NK-92 treated with Interleukin-12 subunit alpha and Interleukin-12 subunit beta, amount 100 ng/mL, for 24 hours (cell line): ENCODE measurements around the gene TWF1.
"Not testable (repeated sequence)": the region's sequence is repeated elsewhere in the genome, so short reads cannot be mapped to it uniquely, and the experiment has no call there.

ENCODE experiments used
- DNase-seq: peaks from one replicate; lab custom pipeline; 2025; lab: John Stamatoyannopoulos, UW

The TWF1 gene

DNA sequence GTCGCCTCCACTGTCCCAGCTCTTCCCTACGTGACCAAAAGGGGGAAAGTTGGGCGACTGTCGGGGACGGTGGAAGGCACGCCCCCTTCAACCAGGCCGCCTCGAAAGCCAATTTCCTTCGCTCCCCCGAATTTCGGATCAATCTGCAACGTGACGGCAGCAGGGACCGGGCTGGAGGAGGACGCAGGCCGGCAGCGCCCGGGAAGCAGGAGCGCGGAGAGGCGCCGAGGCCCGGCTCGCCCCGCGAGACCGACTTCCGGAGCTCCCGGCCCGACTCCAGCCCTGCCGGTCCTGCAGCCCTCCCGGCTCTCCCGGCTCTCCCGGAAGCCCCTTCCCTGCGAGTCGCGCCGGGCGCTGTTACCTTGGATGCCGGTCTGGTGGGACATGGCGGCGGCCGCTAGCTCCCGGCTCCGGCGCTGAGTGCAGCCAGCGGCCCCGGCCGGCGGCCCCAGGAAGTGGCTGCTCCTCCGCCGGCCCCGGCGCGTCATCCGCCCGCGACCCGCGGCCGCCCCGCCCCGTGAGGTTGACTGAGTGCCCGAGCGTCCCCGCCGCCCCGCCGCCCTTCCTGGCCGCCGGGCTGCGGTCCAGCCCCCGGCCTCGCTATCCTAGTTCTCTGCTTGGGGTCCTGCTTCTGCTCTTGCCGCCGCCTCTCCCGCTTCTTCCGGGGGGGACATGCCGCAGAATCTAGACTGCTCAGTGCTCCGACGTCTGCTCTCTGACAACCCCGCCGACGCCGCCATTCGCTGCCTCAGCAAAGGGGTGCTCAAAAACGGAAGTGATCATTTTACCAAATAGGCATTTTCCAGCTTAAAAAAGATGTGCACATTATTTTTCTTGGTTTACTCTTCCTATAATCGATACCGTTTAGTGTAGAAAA lies at the start of gene TWF1:
Gene TWF1 (minus strand): TSS at position 458 of the 877 bp plus-strand sequence. CDS start 72 bp downstream, at position 386.
- peak; percentile 66 for DNase-seq

DNA sequence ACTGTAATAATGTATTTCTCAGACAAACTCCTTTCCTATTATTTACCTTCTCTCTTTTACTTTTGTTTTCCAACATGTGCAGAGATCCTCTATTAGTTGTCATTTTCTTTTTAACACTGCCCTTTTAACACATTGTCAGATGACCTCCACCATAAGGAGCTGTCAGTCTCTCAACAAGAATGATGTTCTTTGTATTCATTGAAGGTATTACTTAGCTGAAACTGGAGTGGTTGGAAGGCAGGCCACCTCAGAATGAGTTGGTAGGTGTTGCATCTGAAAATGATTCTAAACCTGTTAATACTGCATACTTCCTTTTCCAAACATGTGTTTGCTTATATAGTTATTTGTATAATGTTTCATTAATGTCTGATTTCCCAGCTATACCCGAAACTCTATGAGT lies 46.6 kb upstream of the TWF1 start:
- DNase-seq = no peak

DNA sequence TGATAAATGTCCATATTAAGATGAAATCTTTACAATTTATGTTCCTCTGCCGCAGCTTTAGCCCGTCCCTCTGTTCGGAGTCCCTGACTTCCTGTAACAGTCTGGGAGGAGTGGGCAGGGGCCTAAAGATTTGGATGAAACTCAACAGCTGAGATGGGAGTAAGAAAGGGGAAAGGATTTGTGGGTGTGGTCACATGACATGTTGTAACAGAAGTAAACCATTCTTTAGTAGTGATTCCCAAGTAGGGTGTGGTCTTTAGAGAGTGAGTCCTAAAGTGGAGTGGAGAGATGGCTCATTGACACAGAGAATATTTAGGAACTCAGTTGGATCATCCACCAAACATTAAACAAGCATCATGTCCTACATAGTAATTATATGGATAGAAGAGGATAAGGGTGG lies 42.7 kb upstream of the TWF1 start:
- no peak for DNase-seq

GRCh38 chr12:43848226-43848507 lies 42.0 kb upstream of the TWF1 start:
- no peak for DNase-seq

DNA sequence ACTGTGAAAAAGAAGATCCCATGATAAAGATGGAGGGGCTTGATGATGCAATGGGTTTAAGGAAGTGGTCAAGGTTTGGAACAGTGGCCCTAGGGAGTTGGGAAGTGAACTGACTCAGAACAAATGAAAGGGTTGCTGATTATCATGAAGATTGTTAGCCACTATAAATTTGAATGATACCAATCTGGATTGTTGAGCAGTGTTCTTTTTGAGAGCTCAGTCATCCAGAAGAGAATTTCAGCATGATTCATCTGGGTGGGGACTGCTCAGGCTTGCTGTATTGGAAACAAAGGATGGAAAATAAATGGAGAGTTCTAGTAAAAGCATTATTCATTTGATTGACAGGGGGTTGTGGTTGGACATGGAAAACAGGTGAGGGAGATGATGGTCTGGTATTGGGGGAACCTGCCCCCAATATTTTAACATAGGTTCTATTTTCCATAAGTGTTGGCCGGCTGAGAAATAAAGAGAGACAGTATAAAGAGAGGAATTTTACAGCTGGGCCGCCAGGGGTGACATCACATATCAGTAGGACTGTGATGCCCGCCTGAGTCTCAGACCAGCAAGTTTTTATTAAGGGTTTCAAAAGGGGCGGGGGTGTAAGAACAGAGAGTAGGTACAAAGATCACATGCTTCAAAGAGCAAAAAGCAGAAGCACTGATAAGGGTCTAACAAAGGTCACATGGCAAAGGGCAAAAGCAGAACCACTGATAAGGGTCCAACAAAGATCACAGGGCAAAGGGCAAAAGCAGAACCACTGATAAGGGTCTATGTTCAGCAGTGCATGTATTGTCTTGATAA lies 41.5 kb upstream of the TWF1 start:
- not testable (repeated sequence) for DNase-seq

- DNase-seq = no peak
These were observed 36.1 kb upstream of the TWF1 start for GRCh38 chr12:43842259-43842658.

DNA sequence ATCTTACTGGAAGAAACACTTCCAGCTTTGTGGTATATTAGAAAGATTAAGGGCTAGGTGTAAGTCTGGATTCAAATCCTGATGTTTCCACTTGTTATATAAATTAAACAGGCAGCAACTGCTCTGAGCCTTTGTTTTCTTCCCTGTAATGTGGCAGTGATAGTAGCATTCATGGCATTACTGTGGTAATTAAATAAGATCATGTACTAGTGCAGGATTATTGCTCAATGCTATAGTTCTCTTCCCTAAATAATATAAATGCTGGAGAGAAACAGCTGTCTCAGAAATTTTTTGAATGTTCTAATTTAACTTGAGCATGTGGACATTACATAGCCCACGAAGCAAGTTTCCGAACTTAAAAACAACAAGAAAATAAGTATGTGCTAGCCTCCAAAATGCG lies 35.1 kb upstream of the TWF1 start:
- no peak for DNase-seq

- no peak for DNase-seq
These were observed 34.2 kb upstream of the TWF1 start for GRCh38 chr12:43840338-43840737.

DNA sequence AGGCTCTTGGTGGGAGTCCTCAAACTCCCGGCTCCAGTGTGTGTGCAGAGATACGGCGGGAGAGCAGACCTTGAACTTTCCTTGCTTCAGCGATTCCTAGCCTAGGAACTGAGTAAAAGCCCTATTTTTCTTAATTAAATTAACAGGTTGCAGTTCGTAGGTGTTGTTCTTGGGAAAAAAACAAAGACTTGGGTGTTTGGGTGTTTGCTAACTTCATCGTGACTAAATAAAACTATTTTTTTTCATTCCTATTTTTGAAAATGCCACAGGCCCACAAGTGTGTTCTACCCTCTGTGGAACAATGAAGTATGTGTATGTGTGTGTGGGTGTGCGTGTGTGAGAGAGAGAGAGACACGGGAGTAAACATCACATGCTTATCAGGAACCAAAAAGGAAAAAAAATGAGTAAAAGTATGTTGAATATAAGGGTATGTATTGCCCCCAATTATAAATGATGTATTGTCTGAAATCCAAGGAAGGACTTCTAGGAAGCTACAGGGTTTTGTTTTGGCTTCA lies 30.4 kb upstream of the TWF1 start:
- no peak for DNase-seq

DNA sequence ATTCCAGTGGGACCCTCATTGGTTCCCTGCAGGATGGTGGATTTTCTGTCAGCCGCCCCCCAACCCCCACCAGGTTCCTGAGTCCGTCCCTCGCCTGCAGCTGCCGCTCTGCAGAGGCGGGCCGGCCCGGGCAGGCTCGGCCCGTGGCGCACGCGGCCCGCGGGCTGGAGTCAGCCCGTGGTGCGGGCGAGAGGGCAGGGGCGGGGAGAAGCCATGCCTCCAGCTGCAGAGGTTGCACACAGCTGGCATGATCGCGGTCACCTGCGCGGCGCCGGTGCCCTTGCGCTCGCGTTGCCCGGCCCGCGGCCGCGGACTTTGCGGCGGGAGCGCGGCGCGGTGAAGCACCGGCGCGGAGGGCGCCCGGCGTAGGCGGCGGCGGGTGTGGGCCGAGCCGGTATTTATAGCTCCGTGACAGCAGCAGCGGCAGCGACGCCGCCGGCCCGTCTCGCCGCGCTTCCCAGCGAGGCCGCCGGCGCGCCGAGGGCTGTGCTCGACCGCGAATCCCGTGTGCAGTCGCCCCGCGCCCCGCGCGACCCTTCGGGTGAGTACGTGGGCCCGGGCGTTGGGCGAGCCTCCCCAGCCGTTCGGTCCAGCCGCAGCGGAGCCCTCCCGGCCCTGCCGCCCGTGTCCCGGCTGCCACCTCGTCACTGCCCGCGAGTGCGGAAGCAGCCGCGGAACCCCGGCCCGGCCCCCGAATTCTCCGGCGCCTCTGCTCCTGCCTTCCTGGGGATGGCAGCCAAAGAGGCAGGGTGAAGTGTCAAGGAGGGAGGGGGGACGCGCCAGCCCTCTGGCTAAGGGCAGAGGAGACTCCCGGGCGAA lies 29.7 kb upstream of the TWF1 start, which contains the start of gene TMEM117:
Gene TMEM117 (plus strand): TSS at position 426 of the 819 bp plus-strand sequence.
- DNase-seq = peak; percentile 19

- DNase-seq = no peak
These were observed 29.1 kb upstream of the TWF1 start for GRCh38 chr12:43835264-43835655.

GRCh38 chr12:43832463-43833168 lies 26.5 kb upstream of the TWF1 start:
- DNase-seq = no peak

DNA sequence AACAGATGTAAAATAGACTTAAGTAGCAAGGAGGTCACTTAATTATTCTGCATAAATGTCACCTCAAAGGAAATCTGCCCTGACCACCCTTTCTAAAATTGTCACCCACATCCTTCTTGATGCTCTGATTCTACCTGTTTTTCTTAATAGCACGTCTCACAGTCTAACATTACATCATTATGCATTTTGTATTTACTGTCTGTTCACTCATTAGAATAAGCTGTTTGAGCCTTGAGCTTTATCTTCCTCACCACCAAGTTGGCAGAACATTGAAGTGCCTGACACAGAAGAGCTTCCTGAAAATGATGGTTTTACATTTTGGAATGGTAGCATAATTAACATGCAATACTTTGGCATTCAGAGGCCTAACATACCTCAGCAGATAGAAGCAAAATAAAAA lies 21.0 kb upstream of the TWF1 start:
- DNase-seq = no peak

- no peak for DNase-seq
These were observed 20.6 kb upstream of the TWF1 start for GRCh38 chr12:43826681-43827080.

- DNase-seq = no peak
These were observed 18.2 kb upstream of the TWF1 start for GRCh38 chr12:43824207-43824775.

DNA sequence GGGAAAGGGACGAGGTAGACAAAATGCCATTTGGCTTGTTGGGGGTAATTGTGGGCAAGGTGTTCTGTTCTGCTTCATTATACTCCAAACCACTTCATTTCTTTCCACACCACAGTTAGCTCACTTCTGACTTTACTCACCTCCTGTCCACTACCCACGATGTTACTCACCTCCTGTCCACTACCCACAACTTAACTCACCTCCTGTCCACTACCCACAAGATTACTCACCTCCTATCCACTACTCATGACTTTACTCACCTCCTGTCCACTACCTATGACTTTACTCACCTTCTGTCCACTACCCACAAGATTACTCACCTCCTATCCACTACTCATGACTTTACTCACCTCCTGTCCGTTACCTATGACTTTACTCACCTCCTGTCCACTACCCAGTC lies 10.1 kb upstream of the TWF1 start:
- DNase-seq = no peak

GRCh38 chr12:43815416-43815815 lies 9.3 kb upstream of the TWF1 start:
- no peak for DNase-seq

DNA sequence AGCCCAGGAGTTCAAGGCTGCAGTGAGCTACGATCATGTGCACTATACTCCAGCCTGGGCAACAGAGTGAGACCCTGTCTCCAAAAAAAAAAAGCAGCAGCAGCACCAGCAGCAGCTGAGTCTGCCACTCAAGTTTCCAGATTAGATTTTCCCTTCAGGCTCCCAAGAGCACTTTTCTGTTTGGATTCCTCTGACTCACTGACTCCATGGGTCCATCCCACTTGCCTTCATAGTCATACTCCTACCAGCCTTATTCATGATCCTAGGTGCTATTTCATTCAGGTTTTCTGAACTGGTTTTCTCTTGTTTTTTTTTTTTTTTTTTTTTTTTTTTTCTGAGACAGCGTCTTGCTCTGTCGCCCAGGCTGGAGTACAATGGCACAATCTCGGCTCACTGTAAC lies 6.8 kb upstream of the TWF1 start:
- no peak for DNase-seq

DNA sequence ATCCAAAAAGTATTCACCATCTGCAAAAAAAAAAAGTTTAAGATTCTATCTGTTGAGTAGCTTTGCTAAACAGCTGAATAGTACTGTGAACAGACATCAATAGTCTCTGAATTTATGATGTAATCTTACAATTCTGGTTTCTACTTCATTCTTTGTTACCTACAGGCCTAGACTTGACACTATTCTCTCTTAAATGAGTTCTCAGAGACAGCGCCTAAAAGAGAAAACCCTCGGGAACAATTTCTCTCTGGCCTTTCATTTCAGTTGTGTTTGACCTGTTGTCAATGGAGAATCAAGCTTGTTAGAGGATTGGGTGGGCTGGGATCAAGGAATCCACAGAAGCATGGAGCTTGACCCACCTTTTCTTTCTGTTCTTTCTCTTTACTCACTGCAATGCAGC lies 5.9 kb upstream of the TWF1 start:
- no peak for DNase-seq

- no peak for DNase-seq
These were observed 1.3 kb upstream of the TWF1 start for GRCh38 chr12:43807386-43807785.

DNA sequence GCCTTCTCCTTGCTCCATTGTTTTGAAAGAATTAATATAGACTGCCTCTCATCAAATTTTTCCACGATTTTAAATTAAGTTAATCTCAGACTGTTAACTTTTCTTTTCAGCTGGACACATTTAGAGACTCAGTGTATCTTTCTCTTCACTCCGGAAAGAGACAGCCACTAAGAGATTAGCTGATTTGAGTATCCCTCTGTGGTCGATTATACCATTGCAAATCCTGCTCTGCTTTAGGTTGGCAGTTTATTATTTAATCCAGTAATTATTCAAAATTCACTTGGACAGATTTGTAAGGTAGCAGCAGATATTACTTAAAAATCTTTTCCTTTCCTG lies 588 bp upstream of the TWF1 start:
- no peak for DNase-seq
